Parathyroid adenoma (tissue), 2 donors: ENCODE data around the gene EHBP1L1.

Source experiments
- H2AFZ ChIP-seq: fragments of 300-600 bp; sonication (generic); one replicate; pipeline ENCODE4 v1.7.0; 2017; ENCODE audit warnings: antibody characterized with exemption, mild to moderate bottlenecking
- H3K27ac ChIP-seq: fragments of 300-600 bp; sonication (generic); one replicate; pipeline ENCODE4 v1.7.0; 2017
- H3K27me3 ChIP-seq: fragments of 300-600 bp; sonication (generic); one replicate; pipeline ENCODE4 v1.7.0; 2017; ENCODE audit warnings: low read length; ENCODE audit not compliant: control insufficient read depth, insufficient read depth
- H3K36me3 ChIP-seq: fragments of 300-600 bp; sonication (generic); one replicate; pipeline ENCODE4 v1.7.0; 2017; ENCODE audit warnings: low read length; ENCODE audit not compliant: control insufficient read depth, insufficient read depth
- H3K4me1 ChIP-seq: fragments of 300-600 bp; sonication (generic); one replicate; pipeline ENCODE4 v1.7.0; 2017; ENCODE audit warnings: control low read depth
- H3K4me2 ChIP-seq: fragments of 300-600 bp; sonication (generic); one replicate; pipeline ENCODE4 v1.7.0; 2017; ENCODE audit warnings: low read length
- H3K4me3 ChIP-seq: fragments of 300-600 bp; sonication (generic); one replicate; pipeline ENCODE4 v1.7.0; 2017; ENCODE audit warnings: low read depth, low read length
- H3K79me2 ChIP-seq: fragments of 300-600 bp; sonication (generic); one replicate; pipeline ENCODE4 v1.7.0; 2017; ENCODE audit warnings: control low read depth
- H3K9ac ChIP-seq: fragments of 300-600 bp; sonication (generic); one replicate; pipeline ENCODE4 v1.7.0; 2017; ENCODE audit warnings: mild to moderate bottlenecking
- H3K9me3 ChIP-seq: fragments of 300-600 bp; sonication (generic); one replicate; pipeline ENCODE4 v1.7.0; 2017; ENCODE audit warnings: low read length; ENCODE audit not compliant: control insufficient read depth
- TF ChIP-seq, protein P1 (sequence below): fragments of 300-600 bp; sonication (generic); IDR thresholded peaks from one replicate; pipeline ENCODE4 v1.7.0; 2017; ENCODE audit warnings: antibody characterized with exemption, mild to moderate bottlenecking
- donor health status: primary hyperparathyroidism.

Gene EHBP1L1

DNA sequence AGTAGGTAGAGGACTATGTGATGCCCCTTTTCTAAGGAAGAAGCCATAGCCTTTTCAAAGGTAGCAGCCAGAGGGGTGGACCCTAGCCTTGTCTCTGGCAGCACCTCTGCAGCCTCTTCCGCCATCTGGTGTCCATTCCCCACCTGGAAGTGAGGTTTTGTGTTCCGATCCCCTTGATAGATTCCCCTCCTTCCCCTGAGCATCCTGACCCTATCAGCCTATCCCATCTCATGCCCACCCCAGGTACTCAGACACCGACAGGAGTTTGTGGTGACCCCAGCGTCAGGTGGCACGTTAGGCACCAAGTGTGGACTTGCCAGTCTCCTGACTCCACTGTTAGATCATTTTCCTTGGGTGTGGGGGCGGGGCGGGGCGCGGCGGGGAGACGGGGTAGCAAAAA, 3.9 kb upstream of the EHBP1L1 start:
- H3K9ac ChIP-seq, result no peak overlapping the region
- H2AFZ ChIP-seq, result no peak overlapping the region
- no peaks in the 10 kb centered on the region for H3K27me3 ChIP-seq
- no peaks in the 10 kb centered on the region for H3K9me3 ChIP-seq
- H3K4me3 ChIP-seq, result peak overlapping the region; percentile 22
- TF ChIP-seq, protein P1, sequence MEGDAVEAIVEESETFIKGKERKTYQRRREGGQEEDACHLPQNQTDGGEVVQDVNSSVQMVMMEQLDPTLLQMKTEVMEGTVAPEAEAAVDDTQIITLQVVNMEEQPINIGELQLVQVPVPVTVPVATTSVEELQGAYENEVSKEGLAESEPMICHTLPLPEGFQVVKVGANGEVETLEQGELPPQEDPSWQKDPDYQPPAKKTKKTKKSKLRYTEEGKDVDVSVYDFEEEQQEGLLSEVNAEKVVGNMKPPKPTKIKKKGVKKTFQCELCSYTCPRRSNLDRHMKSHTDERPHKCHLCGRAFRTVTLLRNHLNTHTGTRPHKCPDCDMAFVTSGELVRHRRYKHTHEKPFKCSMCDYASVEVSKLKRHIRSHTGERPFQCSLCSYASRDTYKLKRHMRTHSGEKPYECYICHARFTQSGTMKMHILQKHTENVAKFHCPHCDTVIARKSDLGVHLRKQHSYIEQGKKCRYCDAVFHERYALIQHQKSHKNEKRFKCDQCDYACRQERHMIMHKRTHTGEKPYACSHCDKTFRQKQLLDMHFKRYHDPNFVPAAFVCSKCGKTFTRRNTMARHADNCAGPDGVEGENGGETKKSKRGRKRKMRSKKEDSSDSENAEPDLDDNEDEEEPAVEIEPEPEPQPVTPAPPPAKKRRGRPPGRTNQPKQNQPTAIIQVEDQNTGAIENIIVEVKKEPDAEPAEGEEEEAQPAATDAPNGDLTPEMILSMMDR, result peak; percentile 19
- H3K36me3 ChIP-seq, result no peaks in the 10 kb centered on the region
- peak overlapping the region; percentile 47 for H3K27ac ChIP-seq
- H3K4me2 ChIP-seq, result peak overlapping the region; percentile 63
- H3K79me2 ChIP-seq, result peaks cover 1% of the 10 kb centered on the region
- H3K4me1 ChIP-seq, result peaks cover 14% of the 10 kb centered on the region

DNA sequence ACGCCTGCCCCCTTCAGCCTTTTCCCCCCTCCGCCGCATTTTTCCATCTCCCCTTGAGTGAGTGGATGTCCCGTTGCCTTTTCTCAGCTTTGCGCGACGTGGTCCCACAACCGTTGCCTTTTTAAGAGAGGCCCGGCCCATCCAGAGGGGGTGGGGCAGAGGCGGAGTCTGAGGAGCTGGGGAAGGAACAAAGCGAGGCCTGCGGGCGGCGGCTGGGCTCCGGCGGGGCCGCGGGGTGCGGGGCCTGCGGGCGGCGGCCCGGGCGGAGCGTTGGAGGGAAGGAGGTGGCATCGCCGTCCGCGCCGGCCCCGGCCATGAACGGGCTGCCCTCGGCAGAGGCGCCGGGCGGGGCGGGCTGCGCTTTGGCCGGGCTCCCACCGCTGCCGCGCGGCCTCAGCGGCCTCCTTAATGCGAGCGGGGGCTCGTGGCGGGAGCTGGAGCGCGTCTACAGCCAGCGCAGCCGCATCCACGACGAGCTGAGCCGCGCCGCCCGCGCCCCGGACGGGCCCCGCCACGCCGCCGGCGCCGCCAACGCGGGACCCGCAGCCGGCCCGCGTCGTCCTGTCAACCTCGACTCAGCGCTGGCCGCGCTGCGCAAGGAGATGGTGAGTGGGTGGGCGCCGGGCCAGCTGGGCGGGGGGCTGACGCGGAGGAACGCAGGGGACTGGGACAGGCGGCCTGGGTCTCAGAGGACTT, 3.3 kb upstream of the EHBP1L1 start, which contains the start of gene FAM89B:
TSS of gene FAM89B (plus strand) at position 183 of the 696 bp plus-strand sequence. CDS start at position 315, 132 bp downstream.
- Histone ChIP-seq H3K4me2 (peak within 1 kb of the TSS; percentile 70), H3K36me3 (no peaks in the 10 kb centered on the region), H3K4me3 (peak within 1 kb of the TSS; percentile 59), H3K27me3 (no peaks in the 10 kb centered on the region), H2AFZ (no peak within 1 kb of the TSS), H3K27ac (peak within 1 kb of the TSS; percentile 90), H3K4me1 (peaks cover 14% of the 10 kb centered on the region), H3K9ac (no peak within 1 kb of the TSS), H3K79me2 (no peaks in the 10 kb centered on the region), H3K9me3 (no peaks in the 10 kb centered on the region)
- TF ChIP-seq, protein P1, result no peak

DNA sequence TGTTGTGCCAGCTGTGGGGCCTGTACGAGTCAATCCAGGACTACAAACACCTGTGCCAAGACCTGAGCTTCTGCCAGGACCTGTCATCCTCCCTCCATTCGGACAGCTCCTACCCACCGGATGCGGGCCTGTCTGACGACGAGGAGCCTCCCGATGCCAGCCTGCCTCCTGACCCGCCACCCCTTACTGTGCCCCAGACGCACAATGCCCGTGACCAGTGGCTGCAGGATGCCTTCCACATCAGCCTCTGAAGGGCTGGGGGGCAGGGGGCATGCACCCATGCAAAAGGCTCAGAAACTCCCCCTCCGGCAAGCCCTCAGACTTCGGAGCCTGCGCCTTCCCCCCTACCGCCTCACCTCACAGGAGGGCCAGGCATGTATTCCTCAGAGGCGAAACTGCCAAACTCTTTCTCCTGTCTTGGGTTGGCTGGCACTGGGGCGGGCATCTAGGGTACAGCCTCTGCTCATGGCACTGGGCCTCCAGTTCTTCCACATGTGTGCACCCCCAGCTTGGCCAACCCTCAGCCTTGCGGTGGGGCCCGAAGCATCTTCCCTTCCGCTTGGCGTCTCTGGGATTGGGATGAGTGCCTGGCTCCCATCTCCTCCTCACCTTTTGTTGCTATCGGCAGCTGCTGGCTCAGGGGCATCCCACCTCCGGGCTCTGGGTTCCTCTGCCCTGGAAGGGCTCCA, 2.3 kb upstream of the EHBP1L1 start:
- Histone ChIP-seq H3K36me3 (no peaks in the 10 kb centered on the region), H3K9ac (no peak overlapping the region), H3K9me3 (no peaks in the 10 kb centered on the region), H3K4me3 (peak overlapping the region; percentile 59), H3K4me2 (peak overlapping the region; percentile 70), H3K27ac (peak overlapping the region; percentile 90), H3K79me2 (no peaks in the 10 kb centered on the region), H3K4me1 (peaks cover 14% of the 10 kb centered on the region), H3K27me3 (no peaks in the 10 kb centered on the region), H2AFZ (peak overlapping the region; percentile 22)
- TF ChIP-seq, protein P1, result no peak

DNA sequence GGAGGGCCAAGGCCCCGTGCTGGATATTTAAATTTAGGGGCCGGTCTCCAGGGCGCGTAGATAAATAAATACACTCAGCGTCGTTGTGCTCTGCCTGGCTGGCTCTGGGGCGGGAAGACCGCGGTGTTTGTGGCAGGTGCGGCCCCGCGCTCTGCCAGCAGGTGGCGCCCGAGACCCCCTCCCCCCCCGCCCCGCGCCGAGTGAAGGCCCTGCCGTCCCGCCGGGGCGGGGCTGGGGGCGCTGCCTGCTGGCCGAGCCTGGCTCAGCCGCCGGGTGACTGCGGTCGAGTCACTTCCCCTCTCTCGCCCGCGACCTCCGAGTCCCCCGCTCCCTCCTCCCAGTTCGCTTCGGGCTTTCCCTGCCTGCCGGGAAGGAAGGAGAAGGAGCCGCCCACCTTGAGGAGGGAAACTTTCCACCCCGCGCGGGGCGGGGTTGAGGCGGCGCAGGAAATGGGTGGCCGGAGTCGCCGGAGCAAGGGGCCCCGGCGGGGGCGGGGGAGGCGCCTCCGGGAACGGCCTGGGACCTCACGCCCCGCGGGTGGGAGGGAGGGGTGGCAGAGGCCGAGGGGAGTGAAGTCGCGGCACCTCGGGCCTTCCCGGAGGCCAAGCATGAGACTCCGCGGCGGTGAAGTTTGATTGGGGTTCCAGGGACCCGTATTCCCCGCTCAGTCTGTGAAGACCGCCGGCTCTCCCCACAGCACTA, 1.6 kb upstream of the EHBP1L1 start:
- Histone ChIP-seq H3K36me3 (no peaks in the 10 kb centered on the region), H3K79me2 (no peaks in the 10 kb centered on the region), H3K27me3 (no peaks in the 10 kb centered on the region), H3K4me3 (peak overlapping the region; percentile 50), H3K9me3 (no peaks in the 10 kb centered on the region), H3K9ac (no peak overlapping the region), H2AFZ (peak overlapping the region; percentile 22), H3K4me1 (peaks cover 10% of the 10 kb centered on the region), H3K4me2 (peak overlapping the region; percentile 70), H3K27ac (peak overlapping the region; percentile 90)
- TF ChIP-seq, protein P1, result peak; percentile 63
